HG03342 (cell line): ENCODE measurements around the gene SLC15A2.
"Not testable (repeated sequence)": the region's sequence is repeated elsewhere in the genome, so short reads cannot be mapped to it uniquely, and the experiment has no call there.

Experiments
- ATAC-seq: cut with Tn5 transposase; IDR thresholded peaks from one replicate; pipeline ENCODE4 v1.9.1; 2021; ENCODE audit warnings: mild to moderate bottlenecking, moderate library complexity; ENCODE audit not compliant: unreplicated experiment

Gene SLC15A2

GRCh38 chr3:121924734-121925133 lies 30.5 kb downstream of the SLC15A2 start:
- no peak for ATAC-seq

- ATAC-seq, result no peak
These were observed 32.2 kb downstream of the SLC15A2 start for GRCh38 chr3:121926380-121926779.

- ATAC-seq, result not testable (repeated sequence)
These were observed 44.1 kb downstream of the SLC15A2 start for GRCh38 chr3:121938141-121938855.

- no peak for ATAC-seq
These were observed 47.4 kb downstream of the SLC15A2 start for GRCh38 chr3:121941592-121941991.

GRCh38 chr3:121942116-121942786 lies 48.0 kb downstream of the SLC15A2 start:
- ATAC-seq, result no peak

GRCh38 chr3:121943431-121943830 lies 49.2 kb downstream of the SLC15A2 start:
- ATAC-seq, result no peak

GRCh38 chr3:121948641-121949040 lies 54.4 kb downstream of the SLC15A2 start:
- ATAC-seq, result no peak

- no peak for ATAC-seq
These were observed 57.2 kb downstream of the SLC15A2 start for GRCh38 chr3:121951291-121951919.

- no peak for ATAC-seq
These were observed 62.2 kb downstream of the SLC15A2 start for GRCh38 chr3:121956363-121956762.

GRCh38 chr3:121957674-121958415 lies 63.6 kb downstream of the SLC15A2 start:
- no peak for ATAC-seq

- no peak for ATAC-seq
These were observed 64.6 kb downstream of the SLC15A2 start for GRCh38 chr3:121958801-121959200.

- ATAC-seq, result no peak
These were observed 67.1 kb downstream of the SLC15A2 start for GRCh38 chr3:121961283-121961682.

GRCh38 chr3:121962443-121962842 lies 68.2 kb downstream of the SLC15A2 start:
- ATAC-seq, result no peak

- ATAC-seq, result no peak
These were observed 69.4 kb downstream of the SLC15A2 start for GRCh38 chr3:121963608-121964007.

- ATAC-seq, result no peak
These were observed 75.4 kb downstream of the SLC15A2 start for GRCh38 chr3:121969631-121970030.

- no peak for ATAC-seq
These were observed 75.8 kb downstream of the SLC15A2 start for GRCh38 chr3:121970047-121970446.

GRCh38 chr3:121974601-121975111 lies 80.5 kb downstream of the SLC15A2 start:
- ATAC-seq, result no peak

GRCh38 chr3:121975702-121976302 lies 81.6 kb downstream of the SLC15A2 start:
- no peak for ATAC-seq

GRCh38 chr3:121976727-121977126 lies 82.5 kb downstream of the SLC15A2 start:
- no peak for ATAC-seq

- ATAC-seq, result no peak
These were observed 85.0 kb downstream of the SLC15A2 start for GRCh38 chr3:121979246-121979645.
